Left forelimb (tissue), 1 donor: Measurements from ENCODE around the gene SESTD1.
"Not testable (repeated sequence)": the region's sequence is repeated elsewhere in the genome, so short reads cannot be mapped to it uniquely, and the experiment has no call there.

Source experiments
- DNase-seq: peaks from one replicate; pipeline ENCODE4 v3.0.0-alpha.2; 2018; ENCODE audit warnings: low spot score

Gene SESTD1

GRCh38 chr2:179106676-179107428, 157.8 kb downstream of the SESTD1 start:
- no peak for DNase-seq

DNA sequence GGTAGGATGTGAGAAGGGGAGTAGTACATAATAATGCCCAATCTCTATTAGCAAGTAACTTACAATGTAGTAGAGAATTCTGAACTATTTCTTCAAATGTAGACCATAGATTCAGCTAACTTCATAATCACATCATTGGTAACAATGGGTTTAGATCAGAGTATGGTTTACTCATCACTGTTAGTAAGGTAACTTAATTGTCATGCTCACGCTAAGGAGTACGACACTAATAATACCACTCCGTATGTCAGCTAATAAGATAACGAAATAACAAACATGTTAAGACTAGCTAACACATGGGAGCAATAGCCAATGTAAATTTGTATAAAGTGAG, 158.3 kb downstream of the SESTD1 start:
- no peak for DNase-seq

DNA sequence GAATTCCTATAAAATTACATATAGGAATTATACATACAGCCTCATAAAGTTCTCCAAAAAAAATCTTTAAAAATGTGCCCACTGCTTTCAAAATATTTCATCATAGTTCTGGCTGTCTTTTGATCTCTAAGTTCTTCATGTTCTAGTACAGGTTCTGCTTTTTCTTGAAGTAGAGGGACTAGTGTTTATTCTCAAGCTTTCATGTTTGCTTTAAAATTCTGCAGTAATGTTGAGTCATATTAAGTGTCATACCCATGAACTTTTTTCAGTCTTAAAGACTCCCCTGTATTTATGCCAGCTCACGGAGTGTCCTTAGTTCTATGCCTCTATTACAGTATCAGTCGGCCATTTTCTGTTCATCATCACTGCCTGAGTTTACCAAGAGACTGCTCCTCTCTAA, 159.9 kb downstream of the SESTD1 start:
- DNase-seq: no peak

GRCh38 chr2:179098080-179098689, 166.4 kb downstream of the SESTD1 start:
- DNase-seq: no peak

DNA sequence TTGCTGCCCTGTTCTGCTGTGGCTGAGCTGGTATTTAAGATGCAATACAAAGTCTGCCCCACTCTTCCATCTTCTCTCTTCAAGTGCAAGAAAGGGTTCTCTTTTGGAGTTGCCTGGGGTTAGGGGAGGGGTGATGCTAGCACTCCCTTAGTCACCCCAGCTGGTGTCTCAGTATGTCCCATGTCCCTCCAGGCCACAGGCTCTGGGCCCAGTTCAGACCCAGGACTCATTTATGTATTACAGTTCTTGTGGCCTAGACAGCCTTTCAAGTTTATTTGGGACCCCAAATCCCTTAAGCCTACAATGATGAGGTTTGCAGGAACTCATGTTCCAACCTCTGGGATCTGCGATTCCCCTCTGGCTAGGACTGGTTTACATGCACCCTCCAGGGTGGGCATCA, 167.5 kb downstream of the SESTD1 start:
- no peak for DNase-seq

DNA sequence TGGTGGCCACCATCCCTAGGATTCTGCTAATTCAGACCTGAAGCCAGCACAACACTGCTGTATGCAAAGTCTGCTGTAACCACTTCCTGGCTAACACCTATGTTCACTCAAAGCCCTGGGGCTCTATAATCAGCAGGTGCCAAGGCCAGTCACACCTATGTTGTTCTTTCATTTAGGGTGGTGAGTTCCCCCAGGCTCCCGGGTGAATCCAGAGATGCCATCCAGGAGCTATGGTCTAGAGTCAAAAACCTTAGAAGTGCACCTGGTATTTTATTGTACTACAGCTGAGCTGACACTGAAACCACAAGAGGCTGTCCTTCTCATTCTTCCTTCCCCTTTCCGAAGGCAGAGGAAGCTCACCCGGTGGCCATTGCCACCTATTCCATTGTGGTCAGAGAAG, 168.5 kb downstream of the SESTD1 start:
- no peak for DNase-seq

DNA sequence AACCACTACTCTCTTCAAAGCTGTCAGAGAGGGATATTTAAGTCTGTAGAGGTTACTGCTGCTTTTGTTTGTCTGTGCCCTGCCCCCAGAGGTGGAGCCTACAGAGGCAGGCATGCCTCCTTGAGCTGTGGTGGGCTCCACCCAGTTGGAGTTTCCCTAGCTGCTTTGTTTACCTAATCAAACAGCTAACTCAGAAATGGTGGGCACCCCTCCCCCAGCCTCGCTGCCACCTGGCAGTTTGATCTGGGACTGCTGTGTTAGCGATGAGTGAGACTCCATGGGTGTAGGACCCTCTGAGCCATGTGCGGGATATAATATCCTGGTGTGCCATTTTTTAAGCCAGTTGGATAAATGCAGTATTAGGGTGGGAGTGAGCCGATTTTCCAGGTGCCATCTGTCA, 171.7 kb downstream of the SESTD1 start:
- not testable (repeated sequence) for DNase-seq

GRCh38 chr2:179082697-179083096, 181.9 kb downstream of the SESTD1 start:
- DNase-seq: no peak

DNA sequence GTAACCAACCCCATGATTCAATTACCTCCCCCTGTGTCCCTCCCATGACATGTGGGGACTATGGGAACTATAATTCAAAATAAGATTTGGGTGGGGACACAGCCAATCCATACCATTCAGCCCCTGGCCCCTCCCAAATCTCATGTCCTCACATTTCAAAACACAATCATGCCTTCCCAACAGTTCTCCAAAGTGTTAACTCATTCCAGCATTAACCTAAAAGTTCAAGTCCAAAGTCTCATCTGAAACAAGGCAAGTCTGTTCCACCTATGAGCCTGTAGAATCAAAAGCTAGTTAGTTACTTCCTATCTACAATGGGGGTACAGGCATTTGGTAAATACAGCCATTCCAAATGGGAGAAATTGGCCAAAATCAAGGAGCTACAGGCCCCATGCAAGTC, 182.7 kb downstream of the SESTD1 start:
- DNase-seq: no peak

- DNase-seq: no peak
Measured at GRCh38 chr2:179072527-179072926, 192.1 kb downstream of the SESTD1 start.

DNA sequence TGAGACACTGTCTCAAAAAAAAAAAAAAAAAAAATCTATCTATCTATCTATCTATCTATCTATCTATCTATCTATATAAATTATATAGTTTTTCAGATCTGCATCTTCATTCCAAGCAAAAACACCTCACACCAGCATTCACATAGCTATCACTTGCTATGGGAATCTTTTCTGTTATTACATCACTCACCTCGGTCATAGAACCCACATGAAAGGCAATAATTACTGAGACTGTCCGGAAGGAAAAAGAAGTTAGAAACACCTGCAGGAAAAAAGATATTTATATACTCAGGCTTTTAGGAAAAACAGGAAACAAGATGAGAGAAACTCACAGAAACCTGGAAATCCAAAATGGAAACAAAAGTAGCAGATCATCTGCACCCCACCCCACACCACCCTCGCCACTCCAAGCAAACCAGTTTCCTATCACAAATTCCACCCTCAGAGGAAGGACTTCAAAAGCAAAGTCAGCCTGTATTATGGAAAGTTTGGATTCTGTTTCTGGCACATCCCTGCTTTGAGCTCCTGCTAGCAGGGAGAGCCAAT, 192.7 kb downstream of the SESTD1 start:
- DNase-seq: no peak

- DNase-seq: no peak
Measured at GRCh38 chr2:179070895-179071294, 193.7 kb downstream of the SESTD1 start.

DNA sequence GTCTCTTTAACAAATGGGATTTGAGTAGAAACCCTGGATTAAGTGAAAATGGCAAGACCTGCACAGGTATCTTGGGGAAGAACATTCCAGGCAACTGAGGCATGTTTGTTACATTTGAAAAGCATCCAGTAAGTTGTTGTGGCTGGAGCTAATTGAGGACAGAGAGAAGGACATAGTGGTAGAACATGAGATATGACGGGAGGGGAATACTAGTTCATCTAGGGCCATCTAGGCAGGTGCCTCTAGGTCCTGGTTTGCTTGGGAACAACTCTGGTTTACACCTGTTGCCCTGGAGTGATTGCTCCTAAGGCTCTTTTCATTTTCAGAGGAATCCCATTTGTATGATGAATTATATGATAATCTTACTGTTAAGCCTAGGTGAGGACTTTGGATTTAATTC, 194.9 kb downstream of the SESTD1 start:
- DNase-seq: no peak

GRCh38 chr2:179068991-179069643, 195.5 kb downstream of the SESTD1 start:
- no peak for DNase-seq

GRCh38 chr2:179059026-179059700, 205.5 kb downstream of the SESTD1 start:
- no peak for DNase-seq

DNA sequence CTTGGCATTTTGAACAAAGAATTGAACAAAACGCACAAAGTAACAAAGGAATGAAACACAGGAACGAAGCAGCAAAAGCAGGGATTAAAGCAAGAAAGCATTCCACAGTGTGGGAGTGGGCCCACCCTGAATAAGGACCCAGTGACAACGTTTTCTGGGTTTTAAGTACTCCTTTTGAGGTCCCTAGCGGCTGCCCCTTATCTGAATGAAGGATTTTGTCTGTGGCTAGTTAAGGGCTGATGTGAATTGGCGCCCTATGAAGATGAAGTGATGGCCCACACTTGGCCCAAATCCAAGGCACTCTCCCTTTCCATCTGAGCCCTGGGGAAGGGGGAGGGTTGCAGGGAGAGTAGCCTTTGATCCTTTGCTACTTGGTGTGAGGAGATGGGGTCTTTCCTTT, 206.9 kb downstream of the SESTD1 start:
- DNase-seq: no peak

GRCh38 chr2:179053568-179053967, 211.1 kb downstream of the SESTD1 start:
- not testable (repeated sequence) for DNase-seq
